GM18505 (cell line): Measurements from ENCODE around the gene BAIAP3.

ENCODE experiments used
- ATAC-seq: cut with Tn5 transposase; IDR thresholded peaks from one replicate; pipeline ENCODE4 v1.9.1; 2021; ENCODE audit not compliant: unreplicated experiment
- POLR2A ChIP-seq: IDR thresholded peaks from 4 replicates; pipeline ENCODE4 v1.6.1; 2011; ENCODE audit warnings: borderline replicate concordance; ENCODE audit not compliant: insufficient read depth, insufficient read length; ENCODE audit errors: extremely low read depth

Gene BAIAP3

DNA sequence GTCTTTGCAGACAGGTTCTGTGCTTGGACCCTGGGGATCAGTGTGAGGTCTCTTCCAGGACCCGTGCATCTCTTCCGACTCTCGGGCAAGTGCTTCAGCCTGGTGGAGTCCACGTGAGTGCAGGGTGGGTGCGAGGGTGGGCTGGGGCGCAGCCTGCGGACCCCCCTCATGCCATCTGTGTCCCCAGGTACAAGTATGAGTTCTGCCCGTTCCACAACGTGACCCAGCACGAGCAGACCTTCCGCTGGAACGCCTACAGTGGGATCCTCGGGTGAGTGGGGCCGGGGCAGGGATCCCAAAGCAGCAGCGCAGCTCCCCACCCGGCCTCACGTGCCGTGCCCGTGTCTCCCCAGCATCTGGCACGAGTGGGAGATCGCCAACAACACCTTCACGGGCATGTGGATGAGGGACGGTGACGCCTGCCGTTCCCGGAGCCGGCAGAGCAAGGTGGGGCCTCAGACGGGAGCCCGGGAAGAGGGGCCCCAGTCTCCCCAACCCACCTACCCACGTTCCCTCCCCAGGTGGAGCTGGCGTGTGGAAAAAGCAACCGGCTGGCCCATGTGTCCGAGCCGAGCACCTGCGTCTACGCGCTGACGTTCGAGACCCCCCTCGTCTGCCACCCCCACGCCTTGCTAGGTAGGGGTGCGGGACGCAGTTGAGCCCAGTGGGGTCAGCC lies 28.4 kb downstream of the BAIAP3 start:
- no peak for TF ChIP-seq POLR2A
- ATAC-seq, result no peak

DNA sequence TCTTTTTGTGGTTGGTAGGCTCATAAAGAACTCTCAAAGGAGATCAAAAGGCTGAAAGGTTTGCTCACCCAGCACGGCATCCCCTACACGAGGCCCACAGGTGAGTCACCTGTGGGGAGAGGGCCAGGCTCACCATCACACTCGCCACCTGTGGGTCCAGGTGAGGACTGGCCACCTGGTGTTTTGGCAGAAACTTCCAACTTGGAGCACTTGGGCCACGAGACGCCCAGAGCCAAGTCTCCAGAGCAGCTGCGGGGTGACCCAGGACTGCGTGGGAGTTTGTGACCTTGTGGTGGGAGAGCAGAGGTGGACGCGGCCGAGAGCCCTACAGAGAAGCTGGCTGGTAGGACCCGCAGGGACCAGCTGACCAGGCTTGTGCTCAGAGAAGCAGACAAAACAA lies 29.4 kb downstream of the BAIAP3 start:
- no peak for ATAC-seq
- TF ChIP-seq POLR2A, result no peak

DNA sequence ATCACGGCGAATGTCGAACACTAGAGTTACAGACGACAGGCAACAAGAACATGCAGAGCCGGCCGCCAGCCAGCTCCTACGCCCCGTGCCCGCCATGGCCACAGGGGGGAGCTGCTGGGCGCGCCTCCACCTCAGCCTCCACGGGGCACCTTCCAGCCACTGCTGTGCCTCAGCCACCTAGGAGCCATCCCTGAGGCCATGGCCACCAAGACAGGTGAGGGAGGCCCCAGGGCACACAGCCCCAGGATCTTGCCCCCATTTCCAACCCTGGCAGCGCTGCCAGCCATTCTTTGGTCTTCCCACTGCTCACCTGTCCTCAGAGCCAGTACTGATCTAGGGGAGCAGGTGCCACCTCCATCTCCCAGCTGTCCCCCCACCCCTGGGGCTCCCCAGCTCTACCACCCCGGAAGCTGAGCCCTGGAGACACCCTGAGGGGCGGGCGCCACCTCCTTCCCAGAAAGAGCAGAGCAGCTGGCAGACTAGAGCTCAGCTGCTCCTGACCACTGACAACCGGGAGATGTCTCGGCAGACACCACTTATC lies 30.1 kb downstream of the BAIAP3 start:
- TF ChIP-seq POLR2A, result no peak
- ATAC-seq, result no peak

DNA sequence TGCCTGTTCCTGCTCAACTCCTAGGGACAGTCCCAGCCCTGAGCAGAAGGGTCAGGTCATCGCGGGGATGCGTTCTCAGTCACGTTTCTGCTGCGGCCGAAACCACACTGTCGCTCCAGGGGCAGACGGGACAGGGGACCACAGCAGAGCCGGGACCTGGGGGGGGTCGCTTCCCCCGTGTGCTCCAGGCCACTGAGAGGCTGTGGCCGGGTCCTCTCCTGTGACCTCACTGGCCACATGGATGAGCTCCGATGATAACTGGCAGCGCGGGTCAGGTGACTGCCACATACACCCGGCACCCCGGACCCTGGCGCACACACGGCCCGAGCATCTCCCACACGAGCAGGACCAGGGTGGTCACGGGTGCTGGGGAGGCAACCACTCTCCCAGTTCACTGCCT lies 31.1 kb downstream of the BAIAP3 start:
- no peak for ATAC-seq

DNA sequence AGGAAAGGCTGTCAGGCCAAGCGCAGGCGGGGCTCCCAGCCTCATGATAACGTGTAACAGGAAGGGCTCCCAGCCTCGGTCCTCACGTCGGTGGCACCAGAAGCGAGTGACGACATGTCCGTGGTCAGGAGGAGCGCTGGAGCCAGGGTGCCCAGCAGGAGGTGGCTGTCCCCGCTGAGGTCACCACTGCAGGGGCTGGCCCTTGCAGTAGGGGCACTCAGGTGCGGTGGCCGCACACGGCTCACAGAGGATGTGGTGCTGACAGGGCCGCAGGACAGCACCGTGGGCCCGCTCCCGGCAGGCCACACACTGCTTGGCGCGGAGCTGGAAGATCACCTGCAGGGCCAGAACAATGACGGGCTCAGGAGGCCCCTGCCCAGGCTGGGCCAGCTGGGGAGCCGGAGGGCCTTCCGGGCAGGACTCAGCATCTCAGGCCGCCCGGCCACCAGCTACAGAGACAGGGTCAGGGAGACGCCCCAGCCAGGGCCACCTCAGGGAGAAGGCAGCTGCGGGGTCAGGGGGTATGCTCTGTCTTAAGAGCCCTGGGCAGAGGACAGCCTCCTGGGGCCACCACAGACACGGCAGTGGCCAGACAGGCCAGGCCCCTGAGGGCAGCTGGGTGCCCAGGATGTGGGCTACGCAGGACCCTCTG lies 32.7 kb downstream of the BAIAP3 start:
- no peak for TF ChIP-seq POLR2A

More for the DNA sequence above, 31.1 kb downstream of the BAIAP3 start:
- no peak for TF ChIP-seq POLR2A

DNA sequence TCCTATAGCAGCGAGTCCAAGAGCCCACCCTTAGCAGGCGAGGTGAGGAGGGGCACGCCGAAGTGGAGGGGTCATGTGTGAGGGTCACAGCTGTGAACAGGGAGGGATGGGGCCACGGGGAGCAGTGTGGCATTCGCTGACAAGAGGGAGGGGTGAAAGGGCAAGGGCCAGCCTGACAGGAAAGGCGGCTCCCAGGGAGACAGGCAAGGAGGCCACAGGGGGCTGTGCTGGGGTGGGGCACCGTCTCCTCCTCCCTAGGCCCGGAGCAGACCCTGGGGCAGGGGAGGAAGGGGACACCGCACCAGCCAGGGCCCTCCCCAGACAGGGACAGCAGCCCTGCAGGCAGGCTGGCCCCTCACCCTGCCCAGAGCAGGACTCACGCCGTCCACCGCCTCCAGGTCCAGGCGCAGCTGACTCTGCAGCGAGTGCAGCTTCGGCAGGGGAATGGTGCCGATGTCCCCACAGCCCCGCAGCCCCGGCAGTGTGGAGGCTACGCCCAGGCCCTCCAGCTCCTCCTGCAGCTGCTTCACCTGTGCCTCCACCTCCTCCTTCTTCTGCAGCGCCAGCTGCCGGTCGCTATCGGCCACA lies 33.4 kb downstream of the BAIAP3 start:
- no peak for TF ChIP-seq POLR2A
- ATAC-seq, result no peak

More for the DNA sequence above, 32.7 kb downstream of the BAIAP3 start:
- no peak for ATAC-seq

DNA sequence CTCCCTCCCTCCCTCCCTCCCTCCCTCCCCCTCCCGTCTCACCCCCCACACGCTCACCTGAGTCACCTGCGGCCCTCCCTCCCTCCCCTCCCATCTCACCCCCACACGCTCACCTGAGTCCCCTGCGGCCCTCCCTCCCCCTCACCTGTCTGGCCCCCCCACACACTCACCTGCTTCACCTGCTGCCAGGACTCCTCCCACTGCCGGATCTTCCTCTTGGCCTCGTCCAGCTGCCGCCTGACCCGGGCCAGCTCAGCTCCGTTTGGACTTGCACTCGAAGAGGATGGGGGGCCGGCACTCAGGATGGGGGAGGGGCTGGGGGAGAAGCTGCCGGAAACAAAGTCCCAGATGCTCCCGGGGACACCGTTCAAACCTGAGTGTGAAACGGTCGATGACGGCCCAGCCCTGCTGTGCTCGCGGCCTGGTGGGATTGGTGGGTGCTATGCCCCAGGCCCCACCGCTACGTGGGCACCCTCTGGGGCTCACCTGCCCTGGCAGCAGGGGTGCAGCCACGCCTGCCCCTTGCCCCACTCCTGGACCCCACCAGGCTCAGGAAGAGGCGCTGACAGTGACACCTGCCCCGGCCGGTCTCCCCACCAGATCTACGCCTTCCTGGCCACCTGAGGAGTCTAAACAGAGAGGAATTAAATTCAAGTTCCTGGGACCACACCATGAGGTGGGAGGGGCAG lies 34.2 kb downstream of the BAIAP3 start:
- ATAC-seq, result no peak
- no peak for TF ChIP-seq POLR2A

DNA sequence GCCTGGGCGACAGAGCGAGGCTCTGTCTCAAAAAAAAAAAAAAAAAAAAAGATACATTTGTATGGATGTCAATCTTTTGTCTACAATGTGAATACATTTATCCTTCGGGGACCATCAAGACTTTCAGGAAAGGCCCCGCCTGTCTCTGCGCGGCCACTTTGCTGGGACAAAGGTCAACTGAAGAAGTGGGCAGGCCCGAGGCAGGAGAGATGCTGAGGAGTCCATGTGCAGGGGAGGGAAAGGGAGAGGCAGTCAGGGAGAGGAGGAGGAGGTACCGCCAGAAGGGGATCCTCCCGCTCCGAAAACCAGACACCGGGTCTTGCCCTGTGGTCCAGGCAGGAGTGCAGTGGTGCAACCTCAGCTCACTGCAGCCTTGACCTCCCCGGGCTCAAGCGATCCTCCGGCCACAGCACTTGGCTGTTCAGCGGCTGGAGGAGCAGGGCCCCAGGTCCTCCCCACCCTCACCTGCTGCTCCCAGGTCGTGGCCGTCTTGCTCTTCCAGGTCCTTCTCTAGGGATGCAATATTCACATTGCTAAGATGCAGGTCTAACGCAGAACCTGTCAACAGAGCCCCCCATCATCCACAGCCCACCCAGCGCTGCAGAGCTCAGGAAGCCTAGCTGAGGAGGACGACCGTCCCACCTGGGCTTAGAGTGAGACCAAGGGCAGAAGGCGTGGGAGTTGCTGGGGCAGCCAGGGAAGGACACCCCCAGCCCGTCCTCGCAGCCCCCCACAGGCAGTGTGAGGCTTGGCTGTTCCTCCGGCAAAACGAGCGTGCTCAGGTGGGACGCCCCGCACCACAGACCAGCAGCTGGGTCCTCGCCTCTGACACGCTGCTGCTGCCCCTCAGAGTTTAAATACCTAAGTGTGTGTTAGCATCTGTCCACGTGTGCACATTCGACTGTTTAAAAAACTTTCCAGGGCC lies 37.9 kb downstream of the BAIAP3 start:
- no peak for ATAC-seq
- no peak for TF ChIP-seq POLR2A

DNA sequence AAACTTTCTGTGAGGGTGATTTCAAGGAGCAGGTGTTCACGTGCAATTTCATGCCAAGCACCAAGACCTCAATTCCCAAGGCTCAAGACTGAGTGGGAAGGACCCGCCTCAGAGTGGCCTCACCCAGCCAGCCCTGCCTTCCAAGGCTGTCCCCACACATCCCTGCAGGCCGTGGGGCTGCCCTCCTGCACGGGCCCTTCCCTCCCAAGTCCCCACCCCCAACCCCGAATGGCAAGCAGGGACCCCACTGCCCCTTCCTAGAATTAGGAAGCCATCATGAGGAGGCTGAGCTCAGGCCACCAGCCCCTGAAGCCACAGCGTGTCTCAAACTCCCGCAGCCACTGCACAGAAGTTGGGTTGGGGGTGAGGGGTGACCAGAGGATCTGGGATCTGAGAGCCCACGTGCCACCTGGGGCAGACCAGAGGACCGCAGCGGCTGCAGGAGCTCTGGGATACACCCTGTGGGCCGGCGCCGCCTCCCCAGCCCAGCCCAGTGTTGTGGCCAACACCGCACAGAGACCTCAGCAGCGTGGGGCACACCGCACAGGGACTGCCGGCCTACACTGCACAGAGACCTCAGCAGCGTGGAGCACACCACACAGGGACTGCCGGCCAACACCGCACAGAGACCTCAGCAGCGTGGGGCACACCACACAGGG lies 39.0 kb downstream of the BAIAP3 start:
- TF ChIP-seq POLR2A, result no peak
- ATAC-seq, result no peak

DNA sequence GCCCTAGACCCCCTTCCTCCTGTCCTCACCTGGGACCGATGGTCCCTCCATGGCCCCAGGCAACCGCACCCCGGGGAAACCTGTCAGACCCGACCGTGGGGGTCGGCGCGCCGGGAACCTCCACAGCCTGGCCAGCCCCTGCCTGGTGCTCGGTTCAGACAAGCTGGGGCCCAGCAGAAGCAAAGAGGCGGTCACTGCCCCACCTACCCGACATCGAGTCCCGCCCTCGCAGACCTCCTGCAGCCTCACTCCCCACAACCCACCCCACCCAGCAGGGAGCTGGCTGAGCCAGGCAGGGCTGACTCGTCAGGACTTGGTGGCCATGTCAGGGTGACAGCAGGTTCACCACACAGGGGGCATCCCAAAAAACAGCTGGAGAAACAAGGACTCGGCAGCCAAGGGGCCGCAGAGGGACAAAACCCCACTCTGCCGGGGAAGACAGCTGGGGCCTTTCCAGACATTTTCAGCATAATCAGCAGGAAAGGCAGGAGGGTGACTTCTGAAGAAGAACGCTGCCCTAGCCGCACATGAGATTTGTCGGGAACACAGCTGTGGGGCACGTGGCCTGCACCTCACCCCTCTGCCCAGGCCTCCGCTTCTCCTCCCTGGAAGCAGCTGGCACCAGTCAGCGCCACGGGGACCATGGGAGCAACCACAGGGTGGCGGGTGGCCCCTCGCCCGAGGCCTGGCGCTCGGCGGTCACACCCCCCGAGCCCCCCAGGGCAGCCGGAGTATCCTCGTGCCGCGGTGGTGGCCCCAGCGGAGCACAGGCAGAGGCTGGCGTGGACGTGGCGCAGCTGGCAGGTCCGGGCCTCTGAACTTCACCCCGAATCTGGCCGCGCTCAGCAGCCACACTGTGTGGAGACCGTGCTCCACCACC lies 41.2 kb downstream of the BAIAP3 start:
- no peak for ATAC-seq
- TF ChIP-seq POLR2A, result no peak

DNA sequence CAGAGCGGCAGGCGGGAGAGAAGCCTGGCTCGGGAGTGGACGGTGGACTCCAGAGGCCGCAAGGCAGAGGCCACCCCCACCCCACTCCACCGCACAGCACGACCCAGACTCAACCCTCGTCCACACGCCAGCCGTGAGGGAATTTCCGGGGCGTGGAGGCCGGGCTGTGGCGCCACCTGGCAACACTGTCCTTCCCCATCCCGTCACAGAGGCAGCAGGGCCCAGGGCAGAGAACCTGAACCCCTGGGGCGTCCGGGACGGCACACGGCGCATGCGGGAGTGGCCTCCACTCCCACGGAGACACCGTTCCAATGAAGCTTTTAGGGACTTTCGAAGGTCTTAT lies 41.8 kb downstream of the BAIAP3 start:
- no peak for TF ChIP-seq POLR2A
- ATAC-seq, result no peak

DNA sequence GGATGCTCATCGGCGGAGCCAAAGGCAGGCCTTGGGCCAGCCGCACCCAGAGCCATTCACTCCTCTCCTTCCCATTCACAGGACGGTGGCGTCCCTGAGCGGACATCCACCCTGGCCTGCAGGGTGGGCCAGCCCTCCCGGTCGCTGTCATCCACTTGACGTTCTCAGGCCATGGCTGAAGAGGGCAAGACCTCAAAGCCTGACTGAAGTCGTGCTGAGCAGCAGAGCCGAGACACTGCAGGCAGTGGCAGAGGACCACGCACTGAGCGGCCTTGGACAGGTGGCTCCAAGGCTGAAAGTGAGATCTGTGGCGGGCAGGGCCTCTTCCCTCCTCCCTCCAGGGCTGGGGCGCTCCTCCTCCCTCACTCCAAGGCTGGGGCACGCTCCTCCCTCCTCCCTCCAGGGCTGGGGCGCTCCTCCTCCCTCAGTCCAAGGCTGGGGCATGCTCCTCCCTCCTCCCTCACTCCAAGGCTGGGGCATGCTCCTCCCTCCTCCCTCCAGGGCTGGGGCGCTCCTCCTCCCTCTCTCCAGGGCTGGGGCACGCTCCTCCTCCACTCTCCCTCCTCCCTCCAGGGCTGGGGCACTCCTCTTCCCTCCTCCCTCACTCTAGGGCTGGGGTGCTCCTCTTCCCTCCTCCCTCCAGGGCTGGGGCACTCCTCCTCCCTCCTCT lies 42.4 kb downstream of the BAIAP3 start:
- no peak for TF ChIP-seq POLR2A
- ATAC-seq, result no peak
